Right ventricle myocardium superior (tissue), 1 donor: ENCODE measurements around the gene CADM1. TPM values are rescaled to one million over a fixed set of nuclear protein-coding genes. Genes with fewer than 3 reads are reported as not detected.

Experiments
- ATAC-seq: fragments of 200-7000 bp; cut with Tn5 transposase; one replicate; pipeline ENCODE4 v1.9.1; 2020; ENCODE audit warnings: mild to moderate bottlenecking; ENCODE audit not compliant: poor library complexity
- DNase-seq: peaks from one replicate; pipeline ENCODE4 v3.0.0-alpha.2; 2020
- intact Hi-C: fragments of 100-400 bp; cut with DNase I; formaldehyde crosslinking; loops from one replicate; pipeline ENCODE4 v1.11.2; 2022
- total RNA-seq: library from RNA; stranded (reverse); fragmentation: NEBNext Ultra II Directional; extraction: Animal tissue kit (Norgen Biotek cat#: 25700); gene quantifications from one replicate; pipeline ENCODE4 v1.2.1, GENCODE V29; 2021
- donor health status: DM: no; HTN: yes; CAD: no; lungs with severe emphysema.

CADM1 gene
- total RNA-seq, 1 donor from 2014 or later, result 32.0 TPM

GRCh38 chr11:115421992-115422689 lies 82.1 kb downstream of the CADM1 start:
- intact Hi-C loops, result no loop called here
- ATAC-seq (no peak), DNase-seq (no peak)

- DNase-seq (peak; percentile 39), ATAC-seq (peak; percentile 83)
- intact Hi-C loops, result no loop called here
Observed at GRCh38 chr11:115421352-115421991, 82.7 kb downstream of the CADM1 start.

- ATAC-seq (no peak), DNase-seq (no peak)
- intact Hi-C loops, result no loop called here
Observed at GRCh38 chr11:115420505-115420904, 83.7 kb downstream of the CADM1 start.

GRCh38 chr11:115418626-115419025 lies 85.6 kb downstream of the CADM1 start:
- intact Hi-C loops, result no loop called here
- ATAC-seq (no peak), DNase-seq (no peak)

- intact Hi-C loops, result no loop called here
- DNase-seq (no peak), ATAC-seq (no peak)
Observed at GRCh38 chr11:115418081-115418480, 86.1 kb downstream of the CADM1 start.

GRCh38 chr11:115411120-115411519 lies 93.1 kb downstream of the CADM1 start:
- ATAC-seq, result no peak
- no peak for DNase-seq
- intact Hi-C loops, result no loop called here

- ATAC-seq (peak; percentile 33), DNase-seq (no peak)
- intact Hi-C loops, result no loop called here
Observed at GRCh38 chr11:115409691-115410220, 94.5 kb downstream of the CADM1 start.

GRCh38 chr11:115409116-115409670 lies 95.0 kb downstream of the CADM1 start:
- ATAC-seq, result no peak
- no peak for DNase-seq
- intact Hi-C loops, result no loop called here

GRCh38 chr11:115408036-115408921 lies 95.9 kb downstream of the CADM1 start:
- DNase-seq, result no peak
- intact Hi-C loops, result no loop called here
- ATAC-seq, result peak; percentile 85

- DNase-seq (no peak), ATAC-seq (no peak)
- intact Hi-C loops, result no loop called here
Observed at GRCh38 chr11:115407496-115407895, 96.7 kb downstream of the CADM1 start.

GRCh38 chr11:115406404-115406803 lies 97.8 kb downstream of the CADM1 start:
- ATAC-seq, result no peak
- DNase-seq, result no peak
- intact Hi-C loops, result no loop called here

GRCh38 chr11:115398333-115399080 lies 105.7 kb downstream of the CADM1 start:
- no peak for ATAC-seq
- intact Hi-C loops, result no loop called here
- no peak for DNase-seq

- no peak for ATAC-seq
- DNase-seq, result no peak
- intact Hi-C loops, result no loop called here
Observed at GRCh38 chr11:115396533-115396932, 107.7 kb downstream of the CADM1 start.

GRCh38 chr11:115393950-115394349 lies 110.3 kb downstream of the CADM1 start:
- no peak for DNase-seq
- intact Hi-C loops, result no loop called here
- ATAC-seq, result no peak

- ATAC-seq (no peak), DNase-seq (no peak)
- intact Hi-C loops, result no loop called here
Observed at GRCh38 chr11:115391598-115391997, 112.6 kb downstream of the CADM1 start.

- intact Hi-C loops, result no loop called here
- no peak for ATAC-seq
Observed at GRCh38 chr11:115391160-115391559, 113.1 kb downstream of the CADM1 start.

GRCh38 chr11:115390441-115390840 lies 113.8 kb downstream of the CADM1 start:
- DNase-seq (no peak), ATAC-seq (no peak)
- intact Hi-C loops, result no loop called here

More at GRCh38 chr11:115391160-115391559, 113.1 kb downstream of the CADM1 start:
- no peak for DNase-seq

GRCh38 chr11:115389790-115390189 lies 114.4 kb downstream of the CADM1 start:
- intact Hi-C loops, result no loop called here
- ATAC-seq (no peak), DNase-seq (no peak)
